GM18507 (cell line): Measurements from ENCODE around the gene SRP9.
"Not testable (repeated sequence)": the region's sequence is repeated elsewhere in the genome, so short reads cannot be mapped to it uniquely, and the experiment has no call there.

Experiments used
- DNase-seq: peaks from one replicate; pipeline ENCODE4 v3.0.0; 2011; ENCODE audit warnings: low read depth; ENCODE audit not compliant: insufficient read length; ENCODE audit errors: extremely low spot score
- FAIRE-seq: peaks from 2 replicates; lab custom pipeline; 2011; peaks lifted over from hg19 to GRCh38; lab: Jason Lieb, UNC

SRP9 gene

DNA sequence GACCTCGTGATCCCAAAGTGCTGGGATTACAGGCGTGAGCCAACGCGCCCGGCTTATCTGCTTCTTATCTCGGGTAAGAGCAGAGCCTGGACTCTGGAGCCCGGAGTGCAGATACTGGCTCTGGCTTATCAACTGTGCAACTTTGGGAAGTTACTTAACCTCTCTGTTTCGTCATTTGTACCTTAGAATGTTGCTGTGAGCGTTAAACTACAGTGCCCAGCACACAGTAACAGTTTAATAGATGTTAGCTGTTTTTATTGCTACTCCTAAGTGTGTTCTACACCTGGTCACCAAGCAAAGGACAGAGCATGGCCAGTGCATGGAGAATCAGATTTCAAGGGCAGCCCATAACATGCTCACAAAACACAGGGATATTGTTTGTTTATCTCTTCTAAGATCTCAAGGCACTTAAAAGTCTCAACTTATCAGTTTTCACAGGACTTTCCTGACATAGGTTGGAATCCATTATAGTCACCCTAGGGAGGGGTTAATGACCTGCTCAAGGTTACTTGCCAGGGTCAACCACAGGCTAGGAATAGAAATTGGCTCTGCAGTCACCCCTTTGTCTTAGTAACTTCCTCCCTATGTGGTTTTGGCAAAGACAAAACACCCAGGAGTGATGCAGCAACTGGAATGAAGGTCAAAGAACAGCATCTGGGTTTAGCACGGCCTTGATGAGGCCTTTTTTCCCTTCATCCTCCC is 22.5 kb upstream of the SRP9 start:
- no peak for FAIRE-seq
- no peak for DNase-seq

DNA sequence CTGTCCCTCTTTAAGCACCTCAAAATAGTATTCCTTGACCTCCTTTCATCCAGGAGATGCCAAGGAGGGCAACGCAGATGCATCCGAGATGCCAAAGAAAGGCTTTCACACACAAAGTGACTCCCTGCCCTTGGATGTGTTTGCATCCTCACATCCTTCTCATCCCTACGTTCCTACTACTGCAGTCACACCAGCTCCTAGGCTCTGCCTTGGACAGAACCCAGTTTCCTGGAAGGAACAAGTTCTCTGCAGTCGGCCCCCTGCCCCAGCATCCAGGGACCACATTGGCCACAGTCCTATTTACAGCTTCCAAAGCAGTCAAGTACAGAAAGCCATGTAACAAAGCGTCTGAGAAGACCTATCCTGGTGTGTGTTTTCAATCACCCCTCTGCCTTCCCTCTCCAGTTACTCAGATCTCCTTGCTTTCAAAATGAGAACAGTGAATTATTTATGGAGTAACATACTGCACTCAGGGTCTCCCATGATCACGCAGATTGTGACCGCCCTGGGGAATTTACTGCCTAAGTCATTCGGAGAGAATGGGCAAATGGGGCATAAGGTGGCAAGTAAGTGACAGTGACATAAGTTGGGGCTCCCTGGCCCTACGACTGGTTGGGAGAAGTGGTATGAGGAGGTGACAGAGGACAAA is 21.8 kb upstream of the SRP9 start:
- FAIRE-seq (no peak), DNase-seq (no peak)

DNA sequence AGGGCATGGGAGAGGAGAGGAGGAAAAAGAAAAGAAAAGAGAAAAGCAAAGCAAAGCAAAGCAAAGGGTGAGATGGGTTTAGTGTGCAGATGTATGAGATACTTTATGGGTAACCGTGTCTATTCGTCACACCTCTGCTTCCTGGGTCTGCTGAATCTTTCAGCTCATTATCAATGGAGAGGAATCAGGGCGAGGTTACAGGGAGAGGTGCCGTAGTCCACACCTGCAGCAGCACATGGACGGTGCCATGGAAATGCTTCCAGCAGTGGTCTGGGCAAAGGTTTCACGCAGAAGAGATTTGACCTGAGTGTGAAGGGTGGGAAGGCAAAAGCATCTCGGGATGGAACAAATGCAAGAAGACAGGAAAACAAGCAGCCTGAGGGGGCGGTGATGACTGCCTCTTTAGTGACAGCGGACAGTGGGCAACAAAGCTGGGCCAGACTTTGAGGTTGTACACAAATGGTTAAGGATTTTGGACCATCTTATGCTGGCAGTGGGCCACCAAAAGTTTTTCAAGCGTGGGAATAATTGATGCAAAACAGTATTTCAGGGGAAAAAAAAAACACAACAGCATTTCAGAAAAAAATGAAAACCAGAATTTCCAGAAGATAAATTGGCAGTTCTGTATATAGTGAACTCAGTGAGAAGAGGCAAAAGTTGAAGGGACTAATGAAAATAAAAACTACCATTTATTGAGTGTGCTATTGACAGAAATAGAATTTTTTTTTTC is 19.5 kb upstream of the SRP9 start:
- DNase-seq (no peak), FAIRE-seq (no peak)

DNA sequence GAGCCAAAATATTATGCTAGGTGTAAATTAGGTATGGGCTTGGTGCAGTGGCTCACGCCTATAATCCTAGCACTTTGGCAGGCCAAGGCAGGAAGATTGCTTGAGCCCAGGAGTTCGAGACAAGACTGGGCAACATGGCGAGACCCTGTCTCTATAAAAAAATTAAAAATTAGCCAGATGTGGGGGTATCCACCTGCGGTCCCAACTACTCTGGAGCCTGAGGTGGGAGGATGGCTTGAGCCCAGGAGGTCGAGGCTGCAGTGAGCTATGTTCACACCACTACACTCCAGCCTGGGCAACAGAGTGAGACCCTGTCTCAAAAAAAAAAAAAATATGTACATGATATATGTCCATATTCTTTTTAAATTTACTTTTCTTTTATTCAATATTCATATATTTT is 17.7 kb upstream of the SRP9 start:
- FAIRE-seq, DNase-seq: not testable (repeated sequence)

DNA sequence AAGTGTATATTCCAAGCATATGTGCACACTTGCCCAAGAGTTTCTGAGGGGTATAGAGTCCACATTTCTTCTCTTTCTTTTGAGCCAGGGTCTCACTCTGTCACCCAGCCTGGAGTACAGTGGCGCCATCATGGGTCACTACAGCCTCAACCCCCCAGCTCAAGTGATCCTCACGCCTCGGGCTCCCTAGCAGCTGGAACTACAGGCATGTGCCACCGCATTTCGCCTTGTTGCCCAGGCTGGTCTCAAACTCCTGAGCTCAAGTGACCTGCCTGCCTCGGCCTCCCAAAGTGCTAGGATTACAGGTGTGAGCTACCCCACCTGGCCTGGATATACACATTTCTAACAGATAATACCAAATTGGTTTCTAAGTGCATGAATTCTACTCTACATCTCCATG is 17.1 kb upstream of the SRP9 start:
- no peak for FAIRE-seq
- no peak for DNase-seq

DNA sequence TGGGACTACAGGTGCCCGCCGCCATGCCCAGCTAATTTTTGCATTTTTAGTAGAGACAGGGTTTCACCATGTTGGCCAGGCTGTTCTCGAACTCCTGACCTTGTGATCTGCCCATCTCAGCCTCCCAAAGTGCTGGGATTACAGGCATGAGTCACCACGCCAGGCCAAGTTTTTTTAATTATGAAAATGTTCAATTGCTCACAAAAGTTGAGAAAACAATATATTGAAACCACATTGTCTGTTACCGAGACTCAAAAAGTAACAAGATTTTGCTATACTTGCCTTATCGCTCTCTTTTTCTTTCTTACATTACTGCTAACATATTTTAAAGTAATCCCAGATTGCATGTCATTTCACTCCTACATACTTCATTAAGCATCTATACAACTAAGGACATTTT is 16.2 kb upstream of the SRP9 start:
- FAIRE-seq, DNase-seq: not testable (repeated sequence)

DNA sequence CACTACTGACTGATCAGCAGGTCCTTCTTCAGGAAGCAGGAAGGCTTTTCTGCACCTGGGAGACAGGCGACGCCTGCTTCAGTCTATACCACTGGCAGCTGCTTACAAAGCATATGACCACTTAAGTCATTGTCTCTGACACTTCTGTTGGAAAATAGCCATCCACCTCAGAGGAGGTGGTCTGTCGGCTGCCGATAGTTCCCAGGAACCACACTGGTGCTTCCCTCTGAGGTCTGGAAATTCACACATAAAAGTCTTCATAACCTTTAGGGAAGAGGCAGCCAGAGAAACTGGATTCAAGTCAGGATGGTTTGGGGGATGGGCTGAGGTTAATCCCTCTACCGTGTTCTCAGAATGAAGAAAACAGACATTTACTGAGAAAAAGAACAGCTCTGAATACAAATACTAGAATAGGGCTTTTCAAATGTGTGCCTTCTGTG is 15.6 kb upstream of the SRP9 start:
- FAIRE-seq (no peak), DNase-seq (no peak)

DNA sequence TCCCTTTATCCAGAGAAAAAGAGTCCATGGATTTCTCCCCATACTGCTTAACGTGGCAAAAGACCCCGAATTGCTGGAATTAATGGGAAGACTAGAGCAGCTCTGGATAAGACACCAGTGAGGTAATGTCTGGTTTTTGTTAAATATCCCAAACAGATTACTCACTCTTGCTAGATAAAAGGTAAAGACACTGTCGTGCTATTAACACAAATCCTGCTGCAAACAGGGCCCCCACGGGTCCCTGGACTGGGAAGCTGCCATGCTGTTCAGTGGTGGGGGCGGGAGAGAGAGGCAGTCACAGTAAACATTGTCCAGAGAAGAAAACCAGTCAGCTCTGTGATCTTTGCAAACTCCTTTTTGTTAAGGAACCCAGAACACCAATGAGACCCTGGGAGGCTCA is 15.2 kb upstream of the SRP9 start:
- DNase-seq (no peak), FAIRE-seq (no peak)

DNA sequence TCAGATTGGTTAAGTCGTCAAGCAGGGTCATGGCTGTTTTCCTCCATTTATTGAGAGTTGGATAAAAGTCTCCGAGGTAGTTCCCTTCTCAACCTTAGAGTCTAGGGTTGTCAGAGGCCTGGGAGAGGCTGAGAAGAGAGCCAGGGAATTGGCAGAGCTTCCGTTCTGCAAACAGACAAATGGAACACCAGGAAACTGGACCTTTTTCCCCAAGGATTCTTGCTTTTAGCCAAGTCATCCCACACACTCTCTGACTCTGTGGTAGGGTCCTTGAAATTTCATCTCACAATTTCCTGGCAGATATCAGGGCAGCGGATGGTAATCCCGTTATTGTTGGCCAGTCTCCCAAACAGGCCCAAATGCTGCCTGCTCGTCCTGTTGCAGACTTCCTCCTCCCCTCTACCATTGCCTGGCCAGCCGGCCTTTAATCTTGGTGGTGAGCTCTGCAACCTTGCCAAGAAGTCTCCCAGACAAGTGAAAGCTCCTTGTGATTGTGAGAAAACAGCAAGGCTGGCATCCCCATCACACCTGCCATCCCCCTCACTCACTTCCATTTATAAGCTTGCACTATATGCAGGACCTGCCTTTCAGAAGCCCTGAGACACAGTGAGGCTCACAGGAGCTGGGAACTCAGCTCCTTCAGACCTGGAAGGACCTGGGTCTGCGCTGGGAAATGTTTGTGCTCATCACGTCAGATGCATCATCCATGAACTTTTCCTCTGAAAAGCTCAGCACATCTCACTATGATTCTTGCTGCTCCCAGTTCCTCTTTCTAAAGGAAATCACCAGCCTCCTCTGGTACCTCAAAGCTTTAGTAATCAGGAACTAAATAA is 13.7 kb upstream of the SRP9 start:
- FAIRE-seq (no peak), DNase-seq (no peak)

DNA sequence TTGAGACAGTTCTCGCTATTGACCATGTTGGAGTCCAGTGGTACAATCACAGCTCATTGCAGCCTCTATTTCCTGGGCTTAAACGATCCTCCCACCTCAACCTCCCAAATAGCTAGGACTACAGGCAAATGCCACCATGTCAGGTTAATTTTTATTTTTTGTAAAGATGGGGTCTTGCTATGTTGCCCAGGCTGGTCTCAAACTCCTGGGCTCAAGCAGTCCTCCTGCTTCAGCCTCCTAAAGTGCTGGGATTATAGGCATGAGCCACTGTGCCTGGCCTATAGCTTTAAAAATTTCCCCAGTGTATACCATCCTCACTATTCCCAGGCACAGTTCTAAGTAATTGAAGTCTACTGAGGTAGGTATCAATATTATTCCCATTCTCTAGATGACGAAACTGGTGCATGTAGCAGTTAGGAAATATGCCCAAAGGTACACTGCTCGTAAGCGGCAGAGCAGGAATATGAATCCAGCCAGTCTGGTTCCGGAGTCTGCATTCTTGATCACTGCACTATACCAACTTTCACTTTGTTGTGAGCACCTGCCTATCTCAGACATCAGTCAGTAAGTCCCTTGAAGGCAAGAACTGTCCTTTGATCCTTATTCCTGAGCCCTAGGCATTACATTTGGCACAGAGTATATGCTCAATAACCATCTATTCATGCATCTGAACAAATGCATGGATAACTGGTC is 11.5 kb upstream of the SRP9 start:
- no peak for FAIRE-seq
- DNase-seq: no peak

DNA sequence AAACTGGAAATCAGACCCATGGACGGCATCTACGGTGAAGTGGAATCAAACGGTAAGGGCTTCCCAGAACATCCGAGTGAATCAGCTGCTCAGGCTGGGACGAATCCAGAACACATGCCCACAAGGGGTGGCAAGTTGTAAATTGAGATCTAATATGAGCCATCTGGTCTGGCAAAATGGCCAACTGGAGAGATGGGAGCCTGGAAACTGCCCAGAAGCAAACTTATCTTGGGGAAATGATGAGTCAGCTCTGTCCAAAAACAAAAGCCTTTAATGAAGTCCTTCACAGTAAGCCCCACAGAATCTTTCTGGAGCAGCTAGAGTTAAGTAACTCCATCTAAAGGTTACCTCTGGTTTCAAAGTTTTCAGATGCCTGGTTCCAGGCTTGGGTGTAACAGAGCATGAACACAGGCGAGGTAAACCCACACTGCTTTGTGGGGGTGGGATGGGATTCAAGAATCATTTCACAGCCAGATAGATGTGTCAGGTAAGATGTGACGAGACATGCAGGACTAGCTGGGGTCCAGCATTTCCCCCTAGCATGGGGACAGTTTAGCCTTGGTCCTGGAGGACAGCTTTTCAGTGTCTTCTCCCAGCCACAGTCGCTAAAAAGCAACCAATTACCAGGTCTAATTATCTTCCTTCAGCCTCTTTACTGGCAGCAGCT is 10.5 kb upstream of the SRP9 start:
- DNase-seq: no peak
- no peak for FAIRE-seq

DNA sequence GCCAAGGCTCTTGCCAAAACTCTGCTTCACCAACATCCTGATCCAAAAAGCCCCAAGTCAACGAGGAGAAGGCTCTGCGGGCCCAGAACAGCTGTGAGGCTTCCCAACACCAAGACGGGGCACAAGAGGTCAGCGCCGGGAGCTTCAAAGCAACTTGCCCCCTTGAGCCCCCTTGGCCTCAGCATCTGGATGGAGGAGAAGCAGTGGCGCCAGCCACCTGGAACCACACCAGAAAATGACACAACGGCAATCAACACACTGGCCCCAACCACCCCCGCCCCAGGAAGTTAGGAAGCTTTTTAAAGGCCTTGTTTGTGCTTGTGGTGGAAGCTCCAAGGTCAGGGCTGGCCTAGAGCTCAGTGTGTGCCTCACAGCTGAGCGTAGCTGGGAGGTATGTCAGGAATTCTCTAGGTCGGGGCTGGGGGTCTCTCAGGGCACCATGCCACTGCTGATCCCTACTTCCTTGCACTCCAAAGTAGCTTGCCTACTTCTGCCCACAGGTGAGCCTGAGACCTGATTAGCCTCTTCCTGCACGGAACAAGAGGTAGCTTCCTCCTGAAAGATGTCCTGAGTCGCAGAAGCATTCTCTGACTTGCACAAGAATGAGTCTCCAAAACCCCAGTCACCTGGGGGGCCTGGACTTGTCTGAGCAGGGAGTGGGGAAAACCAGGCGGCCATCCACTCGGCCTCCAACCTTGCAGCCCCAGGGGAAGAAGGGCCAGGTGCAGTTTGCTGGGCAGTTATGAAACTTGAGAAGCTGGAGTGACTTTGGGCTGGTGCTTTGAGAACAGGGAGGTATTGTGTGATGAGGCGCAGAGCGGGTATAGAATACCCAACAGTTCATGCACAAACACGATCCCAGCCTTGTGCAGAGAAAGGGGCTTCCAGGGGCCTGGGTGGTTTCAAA is 9.7 kb upstream of the SRP9 start:
- DNase-seq: no peak
- no peak for FAIRE-seq

DNA sequence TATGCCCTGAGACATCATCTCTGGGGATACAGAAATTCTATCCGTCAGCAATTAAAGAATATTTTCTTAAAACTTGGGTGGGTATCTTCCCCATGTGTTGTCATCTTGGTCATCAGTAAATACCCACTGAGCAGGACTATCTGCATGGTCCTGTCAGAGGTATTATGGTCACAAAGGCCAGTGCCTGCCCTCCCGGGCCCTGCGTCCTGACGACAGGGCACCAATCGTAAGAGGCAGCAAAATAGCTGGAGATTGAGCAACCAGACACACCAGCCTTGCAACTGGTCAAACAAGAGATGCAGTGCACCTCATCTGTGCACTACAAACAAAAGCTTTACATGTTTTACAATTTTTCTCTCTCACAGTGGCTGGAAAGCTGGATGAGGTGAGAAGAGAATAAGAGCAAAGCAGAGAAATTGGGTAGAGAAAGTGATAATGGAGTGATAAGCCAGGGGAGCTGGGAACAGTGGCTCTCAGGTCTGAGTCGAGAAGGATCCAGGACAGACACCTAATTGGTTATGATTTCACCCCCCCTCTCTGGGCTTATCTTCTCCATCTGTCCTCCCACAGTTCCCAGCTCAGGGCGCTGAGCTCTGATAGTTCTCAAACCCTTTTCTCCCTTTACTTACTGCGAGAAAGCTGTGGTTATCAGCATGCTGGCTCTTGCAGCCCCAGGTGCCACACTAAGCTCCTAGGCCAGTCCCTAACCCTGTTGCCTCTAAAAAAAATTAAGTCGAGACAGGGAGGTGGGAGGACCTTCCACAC is 8.8 kb upstream of the SRP9 start:
- DNase-seq (no peak), FAIRE-seq (no peak)

DNA sequence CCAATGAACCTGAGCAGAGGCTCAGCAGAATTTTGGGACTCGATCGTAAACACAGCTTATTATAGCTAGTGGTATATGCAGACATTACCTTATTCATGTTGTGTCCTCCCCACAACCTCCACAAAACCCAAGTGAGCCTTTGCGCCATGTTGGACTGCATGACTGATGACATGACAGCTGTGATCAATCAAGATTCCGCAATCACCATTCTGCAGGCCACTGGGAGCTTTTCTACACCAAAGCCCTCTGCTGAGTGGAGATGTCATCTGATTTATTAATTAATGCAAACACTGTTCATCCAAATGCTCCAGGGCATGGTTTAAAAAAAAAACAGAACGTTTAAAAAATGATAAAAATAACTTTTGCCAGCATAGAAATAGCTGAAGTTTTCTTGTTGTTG is 7.9 kb upstream of the SRP9 start:
- no peak for FAIRE-seq
- no peak for DNase-seq

DNA sequence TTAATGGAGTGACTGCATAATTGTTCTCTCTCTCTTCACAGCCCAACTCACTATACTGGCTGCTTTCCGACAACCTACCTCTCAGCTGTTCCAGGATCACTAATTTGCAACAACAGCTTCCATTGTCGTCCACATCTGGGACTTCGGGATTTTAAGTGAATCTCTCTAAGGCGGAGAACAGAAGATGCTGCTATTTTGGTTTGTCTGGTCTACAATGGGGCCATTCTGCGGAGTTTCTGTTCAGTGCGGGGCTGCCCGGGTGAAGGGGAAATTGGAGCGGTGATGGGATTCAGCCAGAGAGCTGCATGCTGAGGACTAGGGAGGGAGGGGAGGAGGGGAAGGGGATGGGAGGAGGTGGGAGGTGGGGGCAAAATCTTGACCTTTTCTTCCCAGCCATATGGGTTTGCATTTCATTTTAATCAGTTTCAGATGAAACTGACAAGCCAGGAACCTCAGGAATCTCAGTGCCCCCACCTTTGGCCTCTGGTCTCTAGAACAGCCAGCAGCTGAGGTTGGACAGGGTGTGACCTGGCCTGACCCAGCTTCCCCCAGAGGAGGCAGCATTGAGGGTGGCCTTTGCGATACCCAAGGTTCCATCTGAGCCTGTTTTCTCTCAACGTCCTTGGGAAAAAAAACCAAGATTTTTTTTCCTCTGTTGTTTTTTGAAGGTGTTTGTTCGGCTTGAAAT is 6.9 kb upstream of the SRP9 start:
- no peak for DNase-seq
- FAIRE-seq: no peak

DNA sequence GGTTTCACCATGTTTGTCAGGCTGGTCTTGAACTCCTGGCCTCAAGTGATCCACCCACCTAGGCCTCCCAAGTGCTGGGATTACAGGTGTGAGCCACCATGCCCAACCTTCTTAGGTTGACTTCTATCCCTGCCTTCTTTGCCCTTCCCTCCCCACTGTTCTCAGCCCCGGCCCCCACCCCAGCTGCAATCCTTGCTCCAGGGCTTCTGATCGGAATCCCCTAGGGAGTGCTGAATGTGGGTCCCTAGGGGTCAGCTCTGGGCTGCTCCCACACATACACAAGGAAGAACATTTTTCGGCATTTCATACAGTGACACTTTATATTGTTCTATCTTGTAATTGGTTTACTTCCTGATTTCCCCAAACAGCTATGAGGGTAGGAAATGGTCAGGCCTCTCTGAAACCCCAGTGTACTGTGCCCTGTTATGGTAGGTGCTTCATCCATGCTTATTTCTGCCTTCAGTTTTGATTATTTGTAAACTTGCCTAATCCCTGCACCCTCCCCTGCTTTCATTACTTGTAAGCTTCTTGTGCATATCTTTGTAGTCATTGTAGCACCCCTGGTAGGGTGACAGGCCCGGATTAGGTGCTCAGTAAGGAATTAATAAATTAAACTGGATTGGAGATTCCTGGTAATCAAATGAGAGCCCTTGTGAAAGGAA is 5.8 kb upstream of the SRP9 start:
- FAIRE-seq: no peak
- no peak for DNase-seq
